Ishikawa (cell line): ENCODE results near the gene FAIM2.

Experiments used
- CEBPB ChIP-seq: IDR thresholded peaks from 2 replicates; pipeline ENCODE4 v1.6.1; 2012
- CREB1 ChIP-seq: IDR thresholded peaks from 2 replicates; pipeline ENCODE4 v1.6.1; 2012; ENCODE audit warnings: low read depth
- EGR1 ChIP-seq: IDR thresholded peaks from 2 replicates; pipeline ENCODE4 v1.6.1; 2012
- EP300 ChIP-seq: IDR thresholded peaks from 2 replicates; pipeline ENCODE4 v1.6.1; 2012; ENCODE audit warnings: borderline replicate concordance
- FOXM1 ChIP-seq: IDR thresholded peaks from 2 replicates; pipeline ENCODE4 v1.6.1; 2012; ENCODE audit warnings: low read depth, borderline replicate concordance
- NFIC ChIP-seq: IDR thresholded peaks from 2 replicates; pipeline ENCODE4 v1.6.1; 2012
- RAD21 ChIP-seq: IDR thresholded peaks from 2 replicates; pipeline ENCODE4 v1.6.1; 2012; ENCODE audit warnings: low read depth
- TAF1 ChIP-seq: IDR thresholded peaks from 2 replicates; pipeline ENCODE4 v1.6.1; 2012; ENCODE audit warnings: low read depth, mild to moderate bottlenecking
- TEAD4 ChIP-seq: IDR thresholded peaks from 2 replicates; pipeline ENCODE4 v1.6.1; 2012
- YY1 ChIP-seq: IDR thresholded peaks from 2 replicates; pipeline ENCODE4 v1.6.1; 2012; ENCODE audit warnings: low read depth
- ZBTB7A ChIP-seq: IDR thresholded peaks from 2 replicates; pipeline ENCODE4 v1.6.1; 2012; ENCODE audit warnings: low read depth
- TF ChIP-seq, protein P1 (sequence below): IDR thresholded peaks from 2 replicates; pipeline ENCODE4 v1.6.1; 2012; ENCODE audit warnings: low read depth, mild to moderate bottlenecking
- TF ChIP-seq, protein P2 (sequence below): IDR thresholded peaks from 2 replicates; pipeline ENCODE4 v1.6.1; 2012
- TF ChIP-seq, protein P3 (sequence below): IDR thresholded peaks from 2 replicates; pipeline ENCODE4 v1.6.1; 2012

DNA sequence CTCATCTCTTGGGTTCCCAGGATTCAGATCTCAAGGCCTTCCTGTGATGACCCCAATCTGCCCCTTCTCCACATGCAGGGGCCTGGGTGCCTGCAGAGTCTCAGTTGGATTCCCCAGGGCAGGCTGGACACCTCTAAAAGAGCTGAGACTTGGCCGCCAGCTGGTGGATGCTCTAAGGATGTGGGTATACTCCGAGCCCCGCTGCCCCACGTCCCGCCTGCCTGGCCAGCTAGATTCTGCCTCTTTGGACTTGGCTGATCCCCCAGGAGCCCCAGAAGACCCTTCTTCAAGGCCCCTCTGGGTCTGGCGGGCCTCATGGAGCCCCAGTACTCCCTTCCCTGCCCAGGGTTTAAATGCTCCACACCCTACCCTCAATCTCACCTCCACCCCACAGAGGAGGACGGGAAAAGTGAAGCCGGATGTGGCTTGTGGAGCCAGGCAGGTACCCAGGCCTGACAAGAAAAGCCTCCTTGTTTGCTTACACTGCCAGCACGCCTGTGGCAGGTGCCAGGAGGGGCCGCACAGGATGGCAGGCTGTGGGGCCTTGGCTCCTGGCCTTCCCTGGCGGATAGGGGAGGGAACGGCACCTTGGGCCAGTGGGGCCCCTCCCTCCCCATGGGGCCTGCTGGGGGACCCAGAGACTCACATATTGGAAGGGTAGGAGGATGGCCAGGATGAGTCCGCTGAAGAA, 15.1 kb downstream of the FAIM2 start:
- no peak for TF ChIP-seq TAF1
- TF ChIP-seq, protein P1, sequence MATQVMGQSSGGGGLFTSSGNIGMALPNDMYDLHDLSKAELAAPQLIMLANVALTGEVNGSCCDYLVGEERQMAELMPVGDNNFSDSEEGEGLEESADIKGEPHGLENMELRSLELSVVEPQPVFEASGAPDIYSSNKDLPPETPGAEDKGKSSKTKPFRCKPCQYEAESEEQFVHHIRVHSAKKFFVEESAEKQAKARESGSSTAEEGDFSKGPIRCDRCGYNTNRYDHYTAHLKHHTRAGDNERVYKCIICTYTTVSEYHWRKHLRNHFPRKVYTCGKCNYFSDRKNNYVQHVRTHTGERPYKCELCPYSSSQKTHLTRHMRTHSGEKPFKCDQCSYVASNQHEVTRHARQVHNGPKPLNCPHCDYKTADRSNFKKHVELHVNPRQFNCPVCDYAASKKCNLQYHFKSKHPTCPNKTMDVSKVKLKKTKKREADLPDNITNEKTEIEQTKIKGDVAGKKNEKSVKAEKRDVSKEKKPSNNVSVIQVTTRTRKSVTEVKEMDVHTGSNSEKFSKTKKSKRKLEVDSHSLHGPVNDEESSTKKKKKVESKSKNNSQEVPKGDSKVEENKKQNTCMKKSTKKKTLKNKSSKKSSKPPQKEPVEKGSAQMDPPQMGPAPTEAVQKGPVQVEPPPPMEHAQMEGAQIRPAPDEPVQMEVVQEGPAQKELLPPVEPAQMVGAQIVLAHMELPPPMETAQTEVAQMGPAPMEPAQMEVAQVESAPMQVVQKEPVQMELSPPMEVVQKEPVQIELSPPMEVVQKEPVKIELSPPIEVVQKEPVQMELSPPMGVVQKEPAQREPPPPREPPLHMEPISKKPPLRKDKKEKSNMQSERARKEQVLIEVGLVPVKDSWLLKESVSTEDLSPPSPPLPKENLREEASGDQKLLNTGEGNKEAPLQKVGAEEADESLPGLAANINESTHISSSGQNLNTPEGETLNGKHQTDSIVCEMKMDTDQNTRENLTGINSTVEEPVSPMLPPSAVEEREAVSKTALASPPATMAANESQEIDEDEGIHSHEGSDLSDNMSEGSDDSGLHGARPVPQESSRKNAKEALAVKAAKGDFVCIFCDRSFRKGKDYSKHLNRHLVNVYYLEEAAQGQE = no peak
- no peak for TF ChIP-seq RAD21
- TF ChIP-seq YY1 = no peak
- TF ChIP-seq, protein P2, sequence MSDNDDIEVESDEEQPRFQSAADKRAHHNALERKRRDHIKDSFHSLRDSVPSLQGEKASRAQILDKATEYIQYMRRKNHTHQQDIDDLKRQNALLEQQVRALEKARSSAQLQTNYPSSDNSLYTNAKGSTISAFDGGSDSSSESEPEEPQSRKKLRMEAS = no peak
- no peak for TF ChIP-seq NFIC
- TF ChIP-seq EP300 = no peak
- TF ChIP-seq TEAD4 = no peak
- TF ChIP-seq CEBPB = no peak
- TF ChIP-seq FOXM1 = no peak
- no peak for TF ChIP-seq CREB1
- TF ChIP-seq EGR1 = no peak
- TF ChIP-seq, protein P3, sequence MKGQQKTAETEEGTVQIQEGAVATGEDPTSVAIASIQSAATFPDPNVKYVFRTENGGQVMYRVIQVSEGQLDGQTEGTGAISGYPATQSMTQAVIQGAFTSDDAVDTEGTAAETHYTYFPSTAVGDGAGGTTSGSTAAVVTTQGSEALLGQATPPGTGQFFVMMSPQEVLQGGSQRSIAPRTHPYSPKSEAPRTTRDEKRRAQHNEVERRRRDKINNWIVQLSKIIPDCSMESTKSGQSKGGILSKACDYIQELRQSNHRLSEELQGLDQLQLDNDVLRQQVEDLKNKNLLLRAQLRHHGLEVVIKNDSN = no peak
- no peak for TF ChIP-seq ZBTB7A
